Endothelial cell of umbilical vein (primary cell): ENCODE data around the gene DIABLO. TPM values are rescaled to one million over a fixed set of nuclear protein-coding genes. Genes with fewer than 3 reads are reported as not detected.
"Not testable (repeated sequence)": the region's sequence is repeated elsewhere in the genome, so short reads cannot be mapped to it uniquely, and the experiment has no call there.

Experiments used
- BruUV-seq: library from RNA; stranded (reverse); fragments of 400-500 nt; replicated peaks from 2 replicates; lab custom pipeline; 2021; lab: Mats Ljungman, UMichigan
- CTCF ChIA-PET: fragments of 300-600, 350-600 bp; sonication (Branson Sonifier 250); formaldehyde crosslinking; loops from one replicate; lab custom pipeline; 2021; ENCODE audit warnings: antibody characterized with exemption, inconsistent platforms; lab: Charles Lee
- POLR2A ChIA-PET: fragments of 300-600, 350-600 bp; sonication (Branson Sonifier 250); formaldehyde crosslinking; loops from one replicate; lab custom pipeline; 2021; ENCODE audit warnings: antibody characterized with exemption, inconsistent platforms; lab: Charles Lee
- DNase-seq: peaks from one replicate; pipeline ENCODE4 v3.0.0-alpha.2; 2011; ENCODE audit warnings: low read depth, low spot score
- FAIRE-seq: peaks from 2 replicates; lab custom pipeline; 2011; peaks lifted over from hg19 to GRCh38; lab: Jason Lieb, UNC
- H2AFZ ChIP-seq: 2 replicates; pipeline ENCODE4 v1.6.0; 2012; ENCODE audit warnings: low read depth, low read length, control low read depth, inconsistent platforms
- H3K27ac ChIP-seq: 2 replicates; pipeline ENCODE4 v1.5.1; 2011; ENCODE audit warnings: low read depth, mild to moderate bottlenecking, control low read depth, low read length, moderate library complexity; ENCODE audit not compliant: insufficient read depth
- H3K27me3 ChIP-seq, 2 experiments: 2 replicates each; pipeline versions ENCODE4 v1.6.0 to v1.6.1; 2011; ENCODE audit warnings: low read length in 2 of 2, mixed read lengths in 1 of 2; ENCODE audit not compliant: control insufficient read depth in 2 of 2, insufficient read depth in 2 of 2
- H3K36me3 ChIP-seq, 2 experiments: 2 replicates in 1 of 2; 3 replicates in 1 of 2; pipeline ENCODE4 v1.5.1; 2011; ENCODE audit warnings: low read length in 2 of 2, mild to moderate bottlenecking in 1 of 2, moderate library complexity in 1 of 2; ENCODE audit not compliant: control insufficient read depth in 2 of 2, insufficient read depth in 2 of 2; ENCODE audit errors: extremely low read depth in 1 of 2
- H3K4me1 ChIP-seq: 3 replicates; pipeline ENCODE4 v1.5.1; 2011; ENCODE audit warnings: mild to moderate bottlenecking, low read length; ENCODE audit not compliant: control insufficient read depth, insufficient read depth; ENCODE audit errors: extremely low read depth
- H3K4me2 ChIP-seq: 2 replicates; pipeline ENCODE4 v1.6.1; 2011; ENCODE audit warnings: low read length, control low read depth, mixed read lengths; ENCODE audit not compliant: insufficient read depth
- H3K4me3 ChIP-seq, 3 experiments: fragments of 200-600 bp in 1 of 3; sonication (generic), shearing (Covaris generic) in 1 of 3; replicated peaks in 1 of 3; 2 replicates each; pipeline ENCODE4 v1.5.1; 2011 to 2016; ENCODE audit warnings: control low read depth in 3 of 3, low read length in 3 of 3, mild to moderate bottlenecking in 2 of 3, inconsistent platforms in 1 of 3, low read depth in 1 of 3, moderate library complexity in 1 of 3; ENCODE audit not compliant: insufficient read depth in 1 of 3
- H3K79me2 ChIP-seq: 2 replicates; pipeline ENCODE4 v1.6.0; 2012; ENCODE audit warnings: low read length, inconsistent platforms; ENCODE audit not compliant: control insufficient read depth, insufficient read depth
- H3K9ac ChIP-seq: replicated peaks from 2 replicates; pipeline ENCODE3; 2011; ENCODE audit warnings: low read length, control low read depth; ENCODE audit not compliant: insufficient read depth; ENCODE audit errors: extremely low read depth
- H3K9me1 ChIP-seq: replicated peaks from 3 replicates; pipeline ENCODE4 v1.6.0; 2011; ENCODE audit warnings: mild to moderate bottlenecking, low read length; ENCODE audit not compliant: control insufficient read depth, insufficient read depth; ENCODE audit errors: extremely low read depth
- H3K9me3 ChIP-seq: replicated peaks from 2 replicates; pipeline ENCODE4 v1.5.1; 2012; ENCODE audit warnings: low read length, inconsistent platforms; ENCODE audit not compliant: control insufficient read depth, insufficient read depth
- H4K20me1 ChIP-seq: replicated peaks from 2 replicates; pipeline ENCODE3; 2011; ENCODE audit warnings: mild to moderate bottlenecking, low read length; ENCODE audit not compliant: control insufficient read depth, insufficient read depth; ENCODE audit errors: extremely low read depth
- dilution Hi-C: fragments of 300-500 bp; cut with MboI; formaldehyde crosslinking; loops from one replicate; pipeline ENCODE4 v1.15.0; 2019; ENCODE audit warnings: low sequenced_read_pairs; ENCODE audit not compliant: extremely low pct_ligation_motif_present
- intact Hi-C: fragments of 100-400 bp; cut with micrococcal nuclease; formaldehyde crosslinking; loops from one replicate; pipeline ENCODE4 v1.10.0; 2022
- polyA plus RNA-seq, 4 experiments: library from polyadenylated mRNA; depleted of rRNA in 3 of 4; stranded (reverse) in 3 of 4; unstranded in 1 of 4; fragments of >200 nt; gene quantifications; 2 replicates each; pipeline versions ENCODE4 v1.2.1 to v1.2.3, GENCODE V29; 2011 to 2012; ENCODE audit warnings: missing spikeins in 1 of 4
- total RNA-seq: library from RNA; stranded (reverse); gene quantifications from 2 replicates; pipeline ENCODE4 v1.2.3, GENCODE V29; 2021

The DIABLO gene
- total and polyA plus RNA-seq, 2 donors (not counting 3 experiments of a cell fraction or from before 2014, with no cell fraction given): 49.9 to 55.4 TPM

DNA sequence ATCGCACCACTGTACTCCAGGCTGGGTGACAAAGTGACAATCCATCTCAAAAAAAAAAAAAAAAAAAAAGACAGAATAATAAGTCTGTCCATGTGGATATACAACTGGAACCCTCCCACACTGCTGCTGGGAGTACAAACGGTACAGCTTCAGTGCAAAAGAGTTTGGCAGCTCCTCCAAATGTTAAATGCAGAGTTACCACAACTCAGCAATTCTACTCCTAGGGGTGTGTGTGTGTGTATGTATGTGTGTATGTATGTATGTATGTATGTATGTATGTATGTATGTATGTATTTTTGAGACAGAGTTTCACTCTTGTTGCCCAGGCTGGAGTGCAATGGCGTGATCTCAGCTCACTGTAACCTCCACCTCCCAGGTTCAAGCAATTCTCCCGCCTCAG is 33.1 kb upstream of the DIABLO start:
- FAIRE-seq, H4K20me1 ChIP-seq, H3K9ac ChIP-seq, H3K27ac ChIP-seq, BruUV-seq, H2AFZ ChIP-seq, DNase-seq, intact Hi-C loops, H3K36me3 ChIP-seq, H3K4me1 ChIP-seq, CTCF ChIA-PET, dilution Hi-C loops, H3K79me2 ChIP-seq, H3K27me3 ChIP-seq, H3K9me1 ChIP-seq, H3K4me2 ChIP-seq, H3K9me3 ChIP-seq, H3K4me3 ChIP-seq: not testable (repeated sequence)
- POLR2A ChIA-PET: interaction anchor here (0.7 kb wide), 1 partner anchor 19 kb away, joined by 4 read pairs; no protein-coding TSS in a partner anchor

DNA sequence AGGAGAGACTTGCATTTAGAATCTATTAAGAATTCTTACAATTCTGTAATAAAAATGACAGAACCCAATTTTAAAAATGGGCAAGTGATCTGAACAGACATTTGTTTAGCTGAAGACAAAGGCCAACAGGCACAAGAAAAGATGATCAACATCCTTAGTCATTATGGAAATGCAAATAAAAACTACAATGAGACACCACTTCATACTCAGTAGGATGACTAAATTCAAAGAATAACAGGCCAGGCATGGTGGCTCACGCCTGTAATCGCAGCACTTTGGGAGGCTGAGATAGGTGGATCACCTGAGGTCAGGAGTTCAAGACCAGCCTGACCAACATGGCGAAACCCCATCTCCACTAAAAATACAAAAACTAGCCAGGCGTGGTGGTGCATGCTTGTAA is 32.6 kb upstream of the DIABLO start:
- H3K4me2 ChIP-seq, FAIRE-seq, CTCF ChIA-PET, H3K9ac ChIP-seq, BruUV-seq, H3K27me3 ChIP-seq, dilution Hi-C loops, H3K9me3 ChIP-seq, H3K36me3 ChIP-seq, DNase-seq, H3K27ac ChIP-seq, H3K4me1 ChIP-seq, H4K20me1 ChIP-seq, H3K9me1 ChIP-seq, H3K4me3 ChIP-seq, intact Hi-C loops, H3K79me2 ChIP-seq, H2AFZ ChIP-seq: not testable (repeated sequence)
- POLR2A ChIA-PET: interaction anchor here (0.7 kb wide), 1 partner anchor 19 kb away, joined by 4 read pairs; no protein-coding TSS in a partner anchor
